Psoas muscle (tissue), 8 donors: Measurements from ENCODE around the gene AATF. TPM values are rescaled to one million over a fixed set of nuclear protein-coding genes. Genes with fewer than 3 reads are reported as not detected.

Experiments used
- ATAC-seq, 4 donors: fragments of 200-7000 bp; cut with Tn5 transposase; one replicate each; pipeline ENCODE4 v1.9.1; 2020; ENCODE audit warnings: moderate library complexity in 3 of 4, mild to moderate bottlenecking in 2 of 4
- DNase-seq, 2 donors: peaks; one replicate each; pipeline ENCODE4 v3.0.0-alpha.2; 2020
- H3K27ac ChIP-seq: fragments of 200-600 bp; one replicate; pipeline ENCODE4 v1.8.0; 2022
- H3K27me3 ChIP-seq, 3 donors: fragments of 200-600 bp in 1 of 3; one replicate each; pipeline versions ENCODE4 v1.6.1 to v1.8.0; 2013 to 2022; ENCODE audit warnings: low read length in 2 of 3, mild to moderate bottlenecking in 2 of 3, moderate library complexity in 1 of 3; ENCODE audit not compliant: insufficient read depth in 3 of 3
- H3K36me3 ChIP-seq, 2 donors: fragments of 200-600 bp in 1 of 2; one replicate each; pipeline versions ENCODE4 v1.6.1 to v1.8.0; 2013 to 2022; ENCODE audit warnings: low read depth in 1 of 2, mild to moderate bottlenecking in 1 of 2, moderate library complexity in 1 of 2; ENCODE audit not compliant: insufficient read depth in 1 of 2
- H3K4me1 ChIP-seq: fragments of 200-600 bp; one replicate; pipeline ENCODE4 v1.8.0; 2022
- H3K4me3 ChIP-seq: fragments of 200-600 bp; one replicate; pipeline ENCODE4 v1.8.0; 2022; ENCODE audit warnings: mild to moderate bottlenecking
- H3K9me3 ChIP-seq: fragments of 200-600 bp; one replicate; pipeline ENCODE4 v1.8.0; 2022
- CTCF ChIP-seq: fragments of 200-600 bp; IDR thresholded peaks from one replicate; pipeline ENCODE4 v1.8.0; 2022; ENCODE audit warnings: antibody characterized with exemption
- WGBS, 3 donors: extraction: QIAGEN DNeasy Blood & Tissue Kit; methylation state at CpG; one replicate each; pipeline versions ENCODE4 v1.1.6 to v1.1.7; 2013; 5-methylcytosine and 5-hydroxymethylcytosine counted together
- intact Hi-C, 2 donors: fragments of 100-400 bp; cut with DNase I; formaldehyde crosslinking; loops; one replicate each; pipeline versions ENCODE4 v1.11.0 to v1.14.2; 2022
- polyA plus RNA-seq, 3 donors: library from polyadenylated mRNA; stranded (reverse); fragments of 200-250 nt; gene quantifications; one replicate each; pipeline ENCODE4 v1.2.3, GENCODE V29; 2013
- total RNA-seq, 4 donors: library from RNA; stranded (reverse); fragmentation: NEBNext Ultra II Directional in 2 of 4; extraction: Animal tissue kit (Norgen Biotek cat#: 25700) in 2 of 4; gene quantifications; one replicate each; pipeline versions ENCODE4 v1.2.1 to v1.2.4, GENCODE V29; 2021 to 2023
- donor health status: healthy with polysubstance abuse.
- donor health status: DM: no; HTN: no; CAD: no; lungs with moderate emphysema.
- donor health status: Bipolar disorder and iron deficiency.
- donor health status: healthy.
- donor health status: DM: yes; HTN: yes; CAD: no.
- donor health status: DM: no; HTN: no; CAD: no.
- donor health status: DM: no; HTN: no; CAD: no.
- donor health status: DM: yes; HTN: yes; CAD: no.

Gene AATF
- total and polyA plus RNA-seq, 7 donors, result 23.5 to 54.8 (median 40.6) TPM

GRCh38 chr17:36945959-36946725, 2.6 kb upstream of the AATF start:
- TF ChIP-seq CTCF, result no peak
- Histone ChIP-seq H3K27ac (no peak overlapping the region), H3K4me3 (no peak overlapping the region), H3K36me3 (peaks cover 0 to 9% of the 10 kb centered on the region in 2 donors), H3K27me3 (peaks cover 5 to 68% (median 39%) of the 10 kb centered on the region in 3 donors), H3K9me3 (no peaks in the 10 kb centered on the region), H3K4me1 (peaks cover 29% of the 10 kb centered on the region)
- WGBS, 3 donors, result 8 to 10% (median 10%) methylated on average over 30 of the region's 30 CpGs
- ATAC-seq (no peak), DNase-seq (no peak)
- intact Hi-C loops, result loop anchor here in 1 of 2 donors (10.0 kb wide), 2 partner anchors 311 to 411 kb away; partner anchors contain the start of genes MYO19 and PIGW

- no peak overlapping the region for H3K27ac ChIP-seq
- peaks cover 5 to 62% (median 35%) of the 10 kb centered on the region in 3 donors for H3K27me3 ChIP-seq
- no peak for TF ChIP-seq CTCF
- 31 to 42% (median 39%) methylated on average over 1 to 2 of the region's 2 CpGs for WGBS, 3 donors
- H3K4me1 ChIP-seq, result peaks cover 31% of the 10 kb centered on the region
- ATAC-seq, result no peak
- peaks cover 0 to 15% of the 10 kb centered on the region in 2 donors for H3K36me3 ChIP-seq
- no peak for DNase-seq
- no peak overlapping the region for H3K4me3 ChIP-seq
- intact Hi-C loops, result loop anchor here in 1 of 2 donors (10.0 kb wide), 2 partner anchors 312 to 412 kb away; partner anchors contain the start of genes MYO19 and PIGW
- no peaks in the 10 kb centered on the region for H3K9me3 ChIP-seq
Measured at GRCh38 chr17:36946726-36947091, 2.0 kb upstream of the AATF start.

- Histone ChIP-seq H3K4me3 (peak overlapping the region; percentile 74), H3K27me3 (peaks cover 5 to 48% (median 21%) of the 10 kb centered on the region in 3 donors), H3K27ac (peak overlapping the region; percentile 90), H3K4me1 (peaks cover 21% of the 10 kb centered on the region), H3K36me3 (peaks cover 7 to 29% of the 10 kb centered on the region in 2 donors), H3K9me3 (no peaks in the 10 kb centered on the region)
- no peak for TF ChIP-seq CTCF
- DNase-seq (no peak), ATAC-seq (peak; percentile 57 to 73 (median 64))
- WGBS, 3 donors, result 2 to 3% (median 3%) methylated on average over 26 of the region's 26 CpGs
- intact Hi-C loops, result loop anchor here in 1 of 2 donors (10.0 kb wide), 2 partner anchors 313 to 413 kb away; partner anchors contain the start of genes MYO19 and PIGW
Measured at GRCh38 chr17:36947922-36948716, 635 bp upstream of the AATF start.

GRCh38 chr17:36949461-36949927, 740 bp downstream of the AATF start:
- Histone ChIP-seq H3K36me3 (peaks cover 14 to 43% of the 10 kb centered on the region in 2 donors), H3K9me3 (no peaks in the 10 kb centered on the region), H3K4me1 (peaks cover 21% of the 10 kb centered on the region), H3K4me3 (peak overlapping the region; percentile 74), H3K27ac (peak overlapping the region; percentile 90), H3K27me3 (peaks cover 5 to 35% (median 15%) of the 10 kb centered on the region in 3 donors)
- intact Hi-C loops, result loop anchor here in 1 of 2 donors (10.0 kb wide), 2 partner anchors 315 to 415 kb away; partner anchors contain the start of genes MYO19 and PIGW
- TF ChIP-seq CTCF, result no peak
- WGBS, 3 donors, result 9 to 15% (median 11%) methylated on average over 9 of the region's 9 CpGs
- no peak for DNase-seq
- peak; percentile 25 to 52 (median 35) for ATAC-seq
